ENCODE measurements around the gene POU3F1.

Gene POU3F1

GRCh38 chr1:38027201-38028104, 19.1 kb downstream of the POU3F1 start:
- no peak for DNase-seq

GRCh38 chr1:38026592-38027200, 19.9 kb downstream of the POU3F1 start:
- peak; percentile 64 for DNase-seq

DNA sequence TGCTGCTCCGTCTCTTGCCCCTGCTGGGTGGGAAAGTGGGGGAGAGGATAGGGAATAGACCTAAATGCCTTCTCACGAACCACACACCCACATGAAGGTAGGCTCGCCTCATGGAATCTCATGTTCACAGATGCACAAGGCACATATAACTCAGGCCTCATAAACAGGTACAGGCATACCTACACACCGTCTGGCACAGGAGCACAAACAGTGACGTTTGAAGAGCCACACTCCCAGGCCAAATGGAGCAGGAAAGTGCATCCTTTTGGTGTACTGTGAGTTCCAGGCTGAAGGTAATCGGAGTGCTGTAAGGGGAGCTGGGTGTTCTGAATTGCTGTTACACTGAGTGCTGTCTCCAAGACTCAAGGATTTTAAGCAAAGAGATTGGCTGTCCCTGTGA, 20.9 kb downstream of the POU3F1 start:
- no peak for DNase-seq

GRCh38 chr1:38025233-38025632, 21.4 kb downstream of the POU3F1 start:
- DNase-seq, result no peak

DNA sequence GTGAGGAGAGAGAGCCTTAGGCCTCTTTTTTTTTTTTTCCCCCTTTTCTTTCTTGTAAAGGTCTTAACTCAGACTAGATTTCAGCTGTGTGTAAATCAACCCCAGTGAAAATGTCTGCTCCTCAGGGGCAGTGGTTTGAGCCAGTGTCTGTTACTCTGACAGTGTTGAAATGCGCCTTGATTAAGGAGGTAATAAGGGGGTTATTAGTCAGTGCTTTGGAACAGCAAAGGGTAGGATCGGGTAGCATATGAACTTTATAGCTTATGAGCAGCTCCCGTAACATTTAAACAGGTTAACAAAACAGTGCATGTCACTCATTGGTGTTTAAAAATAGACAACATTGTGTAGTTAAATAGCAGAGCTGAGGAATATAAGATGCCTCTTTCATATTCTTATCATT, 23.8 kb downstream of the POU3F1 start:
- DNase-seq, result no peak

GRCh38 chr1:38021969-38022368, 24.6 kb downstream of the POU3F1 start:
- DNase-seq, result no peak

DNA sequence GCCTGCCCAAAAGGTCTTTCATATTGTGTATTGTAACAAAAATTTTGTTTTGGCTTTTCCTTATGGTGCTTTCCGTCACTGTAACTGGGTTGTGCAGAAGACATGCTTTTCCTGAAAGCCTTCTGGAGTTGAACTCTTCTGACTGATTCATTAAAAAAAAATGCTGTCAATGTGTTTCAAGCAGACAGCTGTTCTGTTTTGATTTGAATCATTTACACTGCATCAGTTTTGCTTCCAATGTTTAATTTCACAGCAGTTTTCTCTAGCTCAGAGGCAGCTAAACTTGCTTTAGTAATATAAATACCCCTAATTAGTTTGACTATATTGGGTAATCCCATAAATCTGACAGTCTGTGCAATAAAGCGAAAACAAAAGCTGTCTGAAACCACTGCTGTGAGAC, 26.2 kb downstream of the POU3F1 start:
- DNase-seq, result no peak

DNA sequence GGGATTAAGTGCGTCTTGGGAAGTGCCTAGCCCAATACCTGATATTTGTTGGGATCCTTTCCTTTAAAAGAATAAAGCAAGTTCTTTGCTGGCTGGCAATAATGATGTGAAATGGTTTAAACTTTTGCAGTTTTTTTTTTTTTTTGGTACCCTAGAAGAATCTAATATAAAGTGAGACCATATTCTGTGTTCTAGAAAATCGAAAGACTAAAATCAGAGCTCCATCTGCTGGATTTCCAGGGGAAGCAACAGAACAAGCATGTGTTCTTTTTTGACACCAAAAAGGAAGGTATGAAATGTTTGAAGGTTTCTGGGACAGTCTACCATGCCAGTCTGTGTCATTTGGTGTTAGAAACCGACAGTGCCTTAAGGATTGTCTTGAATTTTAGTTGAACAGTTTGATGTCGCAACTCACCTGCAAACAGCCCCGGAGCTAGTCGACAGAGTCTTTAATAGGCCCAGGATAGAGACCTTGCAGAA, 27.7 kb downstream of the POU3F1 start:
- DNase-seq, result peak; percentile 75

GRCh38 chr1:38015978-38016725, 30.4 kb downstream of the POU3F1 start:
- DNase-seq, result no peak

DNA sequence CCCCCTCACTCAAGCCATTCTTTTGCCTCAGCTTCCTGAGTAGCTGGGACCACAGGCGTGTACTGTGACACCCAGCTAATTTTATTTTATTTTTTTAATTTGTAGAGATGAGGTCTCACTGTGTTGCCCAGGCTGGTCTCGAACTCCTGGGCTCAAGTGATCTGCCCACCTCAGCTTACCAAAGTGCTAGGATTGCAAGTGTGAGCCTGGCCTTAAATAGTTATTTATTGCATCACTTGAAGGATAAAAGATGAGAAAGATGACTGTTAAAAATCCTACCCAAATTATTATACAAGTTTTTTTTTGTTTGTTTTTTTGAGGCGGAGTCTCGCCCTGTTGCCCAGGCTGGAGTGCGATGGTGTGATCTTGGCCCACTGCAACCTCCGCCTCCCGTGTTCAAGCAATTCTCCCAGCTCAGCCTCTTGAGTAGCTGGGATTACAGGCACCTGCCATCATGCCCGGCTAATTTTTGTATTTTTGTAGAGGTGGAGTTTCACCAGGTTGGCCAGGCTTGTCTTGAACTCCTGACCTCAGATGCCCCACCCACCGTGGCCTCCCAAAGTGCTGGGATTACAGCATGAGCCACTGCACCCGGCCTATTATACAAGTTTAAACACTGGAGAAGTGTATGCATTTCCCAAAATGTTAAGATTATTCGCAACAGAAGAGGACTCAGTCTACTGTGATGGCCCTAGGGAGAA, 31.7 kb downstream of the POU3F1 start:
- no peak for DNase-seq

- DNase-seq, result peak; percentile 55
Measured at GRCh38 chr1:38014171-38014570, 32.4 kb downstream of the POU3F1 start.

GRCh38 chr1:38013227-38013622, 33.4 kb downstream of the POU3F1 start:
- DNase-seq, result no peak

DNA sequence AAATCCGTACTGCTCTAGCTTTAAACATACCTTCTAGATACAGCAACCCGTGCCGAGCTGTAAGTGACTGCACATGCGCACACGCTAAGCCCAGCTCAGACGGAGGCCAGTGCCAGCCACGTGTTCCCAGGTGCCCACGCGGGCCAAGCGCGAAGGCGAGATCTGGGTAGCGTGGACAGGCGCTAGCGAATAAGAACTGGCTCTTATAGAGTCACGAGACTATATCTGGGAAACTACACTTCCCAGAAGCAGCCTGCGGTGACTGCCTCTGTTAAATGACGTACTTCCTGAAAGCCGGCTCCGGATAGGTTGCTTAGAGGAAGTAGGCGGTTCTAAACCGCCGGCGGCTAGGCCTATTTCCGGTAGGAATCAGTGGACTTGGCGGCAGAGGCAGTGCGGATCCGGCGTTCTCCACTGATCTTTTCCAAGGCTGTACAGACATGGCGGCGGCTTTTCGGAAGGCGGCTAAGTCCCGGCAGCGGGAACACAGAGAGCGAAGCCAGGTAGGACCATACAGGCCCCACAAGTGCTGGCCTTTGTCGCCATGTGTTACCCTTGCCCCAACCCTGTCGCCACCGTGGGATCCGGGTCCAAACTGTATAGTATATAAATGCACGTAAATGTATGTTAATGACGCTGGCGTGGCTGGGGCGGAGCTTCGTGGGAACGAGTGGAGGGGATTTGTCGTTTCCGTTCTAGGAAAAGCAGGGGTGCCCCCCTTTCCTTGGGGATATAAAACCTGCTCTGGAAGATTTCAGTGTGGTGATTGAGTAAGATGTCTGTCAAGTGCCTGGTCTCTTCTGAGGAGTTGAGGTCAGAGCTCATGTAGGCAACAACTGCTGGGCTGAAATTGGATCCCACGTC, 34.0 kb downstream of the POU3F1 start, which contains the start of gene UTP11:
Gene UTP11, plus strand, starts transcription at position 372 of the 864 bp plus-strand sequence. Its CDS starts 69 bp downstream, at position 441.
- peak; percentile 100 for DNase-seq

DNA sequence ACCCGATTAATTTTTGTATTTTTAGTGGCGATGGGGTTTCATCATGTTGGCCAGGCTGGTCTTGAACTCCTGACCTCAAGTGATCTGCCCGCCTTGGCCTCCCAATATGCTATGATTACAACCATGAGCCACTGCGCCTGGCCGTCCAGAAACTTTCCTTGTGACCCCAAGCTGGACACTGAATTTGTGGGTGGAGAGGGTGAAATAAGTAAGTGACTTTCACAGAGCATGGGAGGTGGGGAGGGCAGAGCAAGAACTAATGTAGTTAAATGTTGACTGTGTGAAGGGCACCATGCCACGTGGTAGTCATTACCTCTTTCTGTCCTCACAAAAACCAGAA, 36.8 kb downstream of the POU3F1 start:
- DNase-seq, result no peak

- peak; percentile 83 for DNase-seq
Measured at GRCh38 chr1:38009088-38009840, 37.3 kb downstream of the POU3F1 start.

DNA sequence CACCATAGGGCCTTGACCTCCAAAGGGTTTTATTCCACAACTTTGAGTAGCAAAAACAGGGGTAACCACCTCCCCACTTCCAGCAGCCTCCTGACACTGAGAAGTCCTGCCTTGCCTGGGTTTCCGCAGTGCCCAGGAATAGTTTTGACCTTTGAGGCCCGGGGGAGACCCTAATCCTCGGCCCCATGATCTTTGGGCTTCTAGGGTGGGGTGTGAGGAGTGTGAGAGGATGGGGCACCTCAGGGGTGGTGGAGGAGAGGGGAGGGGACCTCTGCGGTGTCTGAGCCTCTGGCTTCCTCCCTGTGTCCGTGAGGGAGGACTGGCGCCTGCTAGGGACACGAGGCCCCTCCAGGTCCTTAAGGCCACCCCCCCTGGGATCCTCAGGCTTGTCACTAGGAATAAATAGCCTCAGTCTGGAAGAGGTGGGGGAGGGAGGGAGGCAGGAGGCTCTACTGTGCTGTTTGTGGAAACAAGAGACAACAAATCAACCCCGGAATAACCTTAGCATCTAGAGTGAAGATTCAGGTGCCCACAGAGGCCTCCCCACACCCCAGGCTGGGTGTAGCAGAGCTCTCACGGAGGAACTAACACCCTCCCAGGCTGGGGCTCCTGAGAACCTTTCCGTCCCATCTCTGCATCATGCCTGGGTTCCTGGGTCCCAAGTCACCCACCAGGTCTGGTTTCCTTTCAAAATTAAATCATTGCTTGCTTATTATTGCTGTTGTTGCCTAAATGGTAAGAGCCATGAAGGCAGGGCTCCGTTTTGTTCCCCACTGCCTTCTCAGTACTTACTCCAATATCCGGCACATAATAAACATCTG, 40.4 kb downstream of the POU3F1 start:
- DNase-seq, result no peak

DNA sequence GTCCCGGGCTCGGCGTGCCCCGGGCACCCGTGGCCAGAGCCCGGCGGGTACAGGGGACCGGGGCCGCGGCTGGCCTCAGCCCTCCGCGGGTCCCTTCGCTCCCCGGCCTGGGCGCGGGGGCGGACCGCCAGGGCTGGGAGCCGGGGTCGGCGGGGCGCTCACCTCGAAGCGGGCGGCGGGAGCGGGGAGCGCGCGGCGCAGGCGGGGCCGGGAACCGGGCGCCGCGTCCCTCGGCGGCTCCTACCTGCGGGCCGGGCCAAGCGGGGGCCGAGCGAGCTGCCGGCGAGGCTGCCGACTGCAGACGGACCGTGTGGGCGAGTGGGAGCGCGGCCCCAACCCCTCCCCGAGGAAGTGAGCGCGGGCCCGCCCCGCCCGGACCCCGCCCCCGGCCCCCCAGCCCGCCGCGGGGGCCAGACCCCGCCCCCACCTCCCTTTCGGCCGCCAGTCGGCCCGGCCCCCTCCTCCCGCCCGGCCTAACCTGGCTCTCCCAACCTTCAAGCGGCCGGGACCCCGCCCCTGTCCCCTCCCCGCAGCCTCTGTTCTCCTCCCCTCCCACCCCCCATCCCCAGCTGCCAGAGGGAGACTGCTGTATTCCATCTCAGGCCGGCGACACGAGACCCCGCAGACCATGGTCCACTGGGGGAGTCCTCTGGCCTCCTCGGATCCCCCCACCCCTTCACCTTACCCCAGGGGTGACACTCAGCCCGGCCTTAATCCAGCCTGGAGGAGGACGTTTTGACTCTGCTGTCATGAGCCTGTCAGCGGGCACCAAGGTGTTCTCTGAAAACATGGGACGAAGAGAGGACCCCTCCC, 41.2 kb downstream of the POU3F1 start, which contains the start of gene FHL3:
Gene FHL3, minus strand, starts transcription at position 320 of the 813 bp plus-strand sequence. CDS start 6,102 bp downstream, outside the sequence.
- peak; percentile 87 for DNase-seq

- DNase-seq, result peak; percentile 71
Measured at GRCh38 chr1:38004284-38005108, 42.1 kb downstream of the POU3F1 start.
